H1 (cell line): ENCODE measurements around the gene CELF4. TPM values are rescaled to one million over a fixed set of nuclear protein-coding genes. Genes with fewer than 3 reads are reported as not detected.
A peak's percentile ranks its signal among the peaks of the same experiment; 100 is the strongest.

Source experiments
- CTCF ChIA-PET: fragments of 300-600 bp; sonication (Branson Sonifier 250); formaldehyde crosslinking; loops from one replicate; lab custom pipeline; 2021; ENCODE audit not compliant: partially characterized antibody; lab: Charles Lee
- POLR2A ChIA-PET: fragments of 300-600 bp; sonication (Branson Sonifier 250); formaldehyde crosslinking; loops from one replicate; lab custom pipeline; 2021; ENCODE audit warnings: inconsistent platforms; ENCODE audit not compliant: partially characterized antibody; lab: Charles Lee
- DNase-seq, 2 experiments: peaks; one replicate each; pipeline versions ENCODE4 v3.0.0 to v3.0.0-alpha.2; 2010 to 2022; ENCODE audit warnings: low spot score in 2 of 2, low read depth in 1 of 2, mixed read lengths in 1 of 2
- FAIRE-seq: peaks from 2 replicates; lab custom pipeline; 2011; peaks lifted over from hg19 to GRCh38; lab: Jason Lieb, UNC
- H2AFZ ChIP-seq: 2 replicates; pipeline ENCODE4 v1.8.1; 2012; ENCODE audit warnings: low read length, inconsistent platforms
- H2AK5ac ChIP-seq: 2 replicates; pipeline ENCODE4 v1.6.1; 2013; ENCODE audit warnings: low read depth, low read length
- H2BK120ac ChIP-seq: replicated peaks from 2 replicates; pipeline ENCODE3; 2013; ENCODE audit warnings: low read depth, low read length, inconsistent platforms
- H2BK12ac ChIP-seq: 2 replicates; pipeline ENCODE4 v1.6.1; 2013; ENCODE audit warnings: low read depth, low read length
- H2BK15ac ChIP-seq: 2 replicates; pipeline ENCODE4 v1.6.1; 2013; ENCODE audit warnings: low read length
- H2BK20ac ChIP-seq: 2 replicates; pipeline ENCODE4 v1.6.1; 2013; ENCODE audit warnings: low read length
- H2BK5ac ChIP-seq: 2 replicates; pipeline ENCODE4 v1.6.1; 2013; ENCODE audit warnings: low read depth, low read length
- H3K14ac ChIP-seq: 2 replicates; pipeline ENCODE4 v1.6.1; 2013; ENCODE audit warnings: inconsistent platforms; ENCODE audit not compliant: insufficient read length
- H3K18ac ChIP-seq: 2 replicates; pipeline ENCODE4 v1.6.1; 2013; ENCODE audit warnings: low read length; ENCODE audit errors: extremely low read depth
- H3K23ac ChIP-seq: 2 replicates; pipeline ENCODE4 v1.6.1; 2013; ENCODE audit warnings: inconsistent platforms; ENCODE audit not compliant: insufficient read length
- H3K23me2 ChIP-seq: 2 replicates; pipeline ENCODE4 v1.6.1; 2013; ENCODE audit warnings: low read depth, low read length
- H3K27ac ChIP-seq: 2 replicates; pipeline ENCODE4 v1.6.1; 2011; ENCODE audit warnings: low read depth, low read length, inconsistent platforms
- H3K27me3 ChIP-seq, 4 experiments: replicated peaks in 1 of 4; 1 replicate in 1 of 4; 2 replicates in 3 of 4; pipeline versions ENCODE4 v1.6.1 to v1.8.1; 2011 to 2013; ENCODE audit warnings: low read length in 3 of 4, mild to moderate bottlenecking in 3 of 4, inconsistent platforms in 2 of 4, mixed read lengths in 2 of 4, moderate library complexity in 1 of 4; ENCODE audit not compliant: control insufficient read depth in 3 of 4, insufficient read depth in 3 of 4; ENCODE audit errors: extremely low read depth in 1 of 4
- H3K36me3 ChIP-seq, 4 experiments: 2 replicates each; pipeline versions ENCODE4 v1.6.1 to v1.8.1; 2011 to 2013; ENCODE audit warnings: mild to moderate bottlenecking in 4 of 4, low read length in 3 of 4, moderate library complexity in 2 of 4, control low read depth in 1 of 4, inconsistent platforms in 1 of 4; ENCODE audit not compliant: insufficient read depth in 4 of 4, control insufficient read depth in 2 of 4
- H3K4ac ChIP-seq: replicated peaks from 2 replicates; pipeline ENCODE3; 2013; ENCODE audit warnings: low read length, low read depth, mixed read lengths, inconsistent platforms; ENCODE audit not compliant: insufficient read length
- H3K4me1 ChIP-seq, 4 experiments: replicated peaks in 1 of 4; 1 replicate in 1 of 4; 2 replicates in 3 of 4; pipeline versions ENCODE4 v1.6.1 to v1.8.1; 2011 to 2013; ENCODE audit warnings: low read length in 3 of 4, inconsistent platforms in 2 of 4, mixed read lengths in 1 of 4; ENCODE audit not compliant: insufficient read depth in 4 of 4, control insufficient read depth in 3 of 4
- H3K4me2 ChIP-seq, 2 experiments: 2 replicates each; pipeline versions ENCODE4 v1.6.1 to v1.8.1; 2011 to 2013; ENCODE audit warnings: low read depth in 2 of 2, low read length in 2 of 2, control low read depth in 1 of 2, inconsistent platforms in 1 of 2, mild to moderate bottlenecking in 1 of 2; ENCODE audit not compliant: insufficient read depth in 1 of 2
- H3K4me3 ChIP-seq, 4 experiments: fragments of 200-600, 300-600 bp in 1 of 4; sonication (generic), shearing (Covaris generic), sonication (Bioruptor Twin) in 1 of 4; 2 replicates each; pipeline versions ENCODE4 v1.5.1 to v1.8.1; 2011 to 2016; ENCODE audit warnings: low read length in 4 of 4, low read depth in 3 of 4, control low read depth in 2 of 4, inconsistent platforms in 2 of 4, mild to moderate bottlenecking in 2 of 4, mixed read lengths in 1 of 4, moderate library complexity in 1 of 4; ENCODE audit not compliant: insufficient read depth in 2 of 4; ENCODE audit errors: extremely low read depth in 1 of 4
- H3K56ac ChIP-seq: replicated peaks from 2 replicates; pipeline ENCODE3; 2013; ENCODE audit warnings: low read depth, mild to moderate bottlenecking, mixed read lengths, low read length, inconsistent platforms; ENCODE audit not compliant: insufficient read length
- H3K79me1 ChIP-seq: 2 replicates; pipeline ENCODE4 v1.6.1; 2013; ENCODE audit warnings: low read depth, low read length, control low read depth
- H3K79me2 ChIP-seq, 2 experiments: 2 replicates each; pipeline versions ENCODE4 v1.6.1 to v1.8.1; 2012 to 2013; ENCODE audit warnings: low read length in 2 of 2, mild to moderate bottlenecking in 2 of 2, inconsistent platforms in 1 of 2; ENCODE audit not compliant: insufficient read depth in 2 of 2, control insufficient read depth in 1 of 2
- H3K9ac ChIP-seq, 4 experiments: replicated peaks in 1 of 4; 1 replicate in 1 of 4; 2 replicates in 3 of 4; pipeline versions ENCODE4 v1.6.1 to v1.8.1; 2011 to 2013; ENCODE audit warnings: low read depth in 3 of 4, low read length in 3 of 4, control low read depth in 2 of 4, mild to moderate bottlenecking in 2 of 4, moderate library complexity in 2 of 4, inconsistent platforms in 1 of 4; ENCODE audit errors: extremely low read depth in 1 of 4
- H3K9me3 ChIP-seq, 2 experiments: 2 replicates each; pipeline versions ENCODE4 v1.6.1 to v1.8.1; 2012 to 2013; ENCODE audit warnings: mild to moderate bottlenecking in 2 of 2, moderate library complexity in 2 of 2, control low read depth in 1 of 2, inconsistent platforms in 1 of 2, low read depth in 1 of 2, low read length in 1 of 2, mixed read lengths in 1 of 2; ENCODE audit not compliant: insufficient read depth in 2 of 2
- H4K20me1 ChIP-seq, 2 experiments: replicated peaks in 1 of 2; 2 replicates each; pipeline versions ENCODE3 to v1.8.1; 2011 to 2013; ENCODE audit warnings: inconsistent platforms in 2 of 2, low read length in 2 of 2, mild to moderate bottlenecking in 1 of 2; ENCODE audit not compliant: insufficient read depth in 2 of 2, control insufficient read depth in 1 of 2
- H4K5ac ChIP-seq: 2 replicates; pipeline ENCODE4 v1.6.1; 2013; ENCODE audit warnings: low read length, low read depth, mixed read lengths, inconsistent platforms; ENCODE audit not compliant: insufficient read length
- H4K8ac ChIP-seq: 2 replicates; pipeline ENCODE4 v1.8.0; 2013; ENCODE audit warnings: mild to moderate bottlenecking, moderate library complexity, low read length, inconsistent platforms; ENCODE audit not compliant: insufficient read depth; ENCODE audit errors: extremely low read depth
- H4K91ac ChIP-seq: replicated peaks from 2 replicates; pipeline ENCODE3; 2013; ENCODE audit warnings: low read length, mixed read lengths, inconsistent platforms; ENCODE audit not compliant: insufficient read length
- ASH2L ChIP-seq: fragments of 200-600, 300-600 bp; sonication (generic); IDR thresholded peaks from one replicate; pipeline ENCODE4 v1.7.1; 2017; ENCODE audit warnings: low read length
- CREB1 ChIP-seq: IDR thresholded peaks from 2 replicates; pipeline ENCODE4 v1.6.1; 2012; ENCODE audit warnings: inconsistent platforms
- KDM4A ChIP-seq: IDR thresholded peaks from one replicate; pipeline ENCODE4 v1.7.1; 2012; ENCODE audit warnings: low read depth, mild to moderate bottlenecking, moderate library complexity, low read length, inconsistent platforms; ENCODE audit not compliant: severe bottlenecking
- KDM5A ChIP-seq: fragments of 200-600 bp; IDR thresholded peaks from 2 replicates; pipeline ENCODE4 v1.7.1; 2012; ENCODE audit warnings: mild to moderate bottlenecking, low read length, inconsistent platforms, mixed read lengths
- PHF8 ChIP-seq: fragments of 200-600 bp; sonication (generic); conservative IDR thresholded peaks from 2 replicates; pipeline ENCODE4 v1.7.1; 2012; ENCODE audit warnings: low read depth, mild to moderate bottlenecking, inconsistent platforms, low read length, moderate library complexity
- RBBP5 ChIP-seq: IDR thresholded peaks from 2 replicates; pipeline ENCODE4 v1.7.1; 2012; ENCODE audit warnings: low read depth, mild to moderate bottlenecking, inconsistent platforms, low read length, moderate library complexity, borderline replicate concordance
- TAF1 ChIP-seq: IDR thresholded peaks from 2 replicates; pipeline ENCODE4 v1.6.1; 2011; ENCODE audit warnings: mild to moderate bottlenecking, low read depth, low read length
- YY1 ChIP-seq: IDR thresholded peaks from 2 replicates; pipeline ENCODE4 v1.6.1; 2011; ENCODE audit warnings: low read depth, mild to moderate bottlenecking, low read length
- WGBS, 2 experiments: shearing (Covaris generic) in 1 of 2; methylation state at CpG; one replicate each; pipeline versions ENCODE4 v1.1.6 to v1.1.7; 2013 to 2015; ENCODE audit warnings: low lambda C conversion rate in 2 of 2, mixed read lengths in 2 of 2, inconsistent platforms in 1 of 2, low coverage in 1 of 2, missing lambda C conversion rate in 1 of 2; ENCODE audit not compliant: insufficient replicate concordance in 2 of 2, insufficient coverage in 1 of 2, insufficient read length in 1 of 2; ENCODE audit errors: extremely low coverage in 1 of 2, missing lambda C conversion rate in 1 of 2; 5-methylcytosine and 5-hydroxymethylcytosine counted together
- polyA plus RNA-seq, 7 experiments: library from polyadenylated mRNA; depleted of rRNA in 3 of 7; stranded (reverse) in 5 of 7; unstranded in 2 of 7; fragments of >200 nt in 5 of 7; fragments of 200-250 nt in 2 of 7; gene quantifications; 1 replicate in 5 of 7; 2 replicates in 1 of 7; 4 replicates in 1 of 7; pipeline versions ENCODE4 v1.2.1 to v1.2.3, GENCODE V29; 2011 to 2013; ENCODE audit warnings: missing spikeins in 2 of 7, mixed read lengths in 2 of 7
- total RNA-seq: library from RNA; stranded (reverse); fragmentation: NEBNext Ultra II Directional; extraction: Animal tissue kit (Norgen Biotek cat#: 25700); gene quantifications from 2 replicates; pipeline ENCODE4 v1.2.1, GENCODE V29; 2021
- TF ChIP-seq, protein P1 (sequence below), 3 experiments: IDR thresholded peaks; 1 replicate in 2 of 3; 2 replicates in 1 of 3; pipeline versions ENCODE4 v1.5.1 to v1.6.1; 2011; ENCODE audit warnings: low read length in 3 of 3, mild to moderate bottlenecking in 3 of 3, inconsistent platforms in 2 of 3, low read depth in 1 of 3, moderate library complexity in 1 of 3; ENCODE audit not compliant: insufficient read depth in 1 of 3; ENCODE audit errors: control extremely low read depth in 1 of 3

The CELF4 gene
- total and polyA plus RNA-seq, 2 of the 8 experiments (the other 6 are each of a cell fraction or from before 2014, with no cell fraction given): 1.6 to 3.4 TPM

- no peak overlapping the region for H3K56ac ChIP-seq
- H3K27ac ChIP-seq: no peak overlapping the region
- H3K23me2 ChIP-seq: peaks cover 7% of the 10 kb centered on the region; the same call in 1 of the 2 replicates
- 7% methylated on average over 16 of the region's 83 CpGs; no CpG with 5 or more reads in 1 of the 2 experiments for WGBS, 2 experiments
- FAIRE-seq (no peak), DNase-seq (peak in 1 of 2 experiments; percentile 78)
- no peaks in the 10 kb centered on the region for H3K36me3 ChIP-seq
- peak overlapping the region; percentile 64 to 88 (median 66) for H3K4me3 ChIP-seq
- peaks cover 0 to 15% (median 6%) of the 10 kb centered on the region in 4 experiments; a peak in 6 of 7 replicates for H3K4me1 ChIP-seq
- H4K5ac ChIP-seq: no peak overlapping the region
- peak overlapping the region; percentile 83 for H3K18ac ChIP-seq
- H2AFZ ChIP-seq: no peak overlapping the region; the same call in 1 of the 2 replicates
- H2BK20ac ChIP-seq: no peak overlapping the region
- H4K20me1 ChIP-seq: peaks cover 0 to 5% of the 10 kb centered on the region in 2 experiments
- H3K79me2 ChIP-seq: no peaks in the 10 kb centered on the region
- no peaks in the 10 kb centered on the region for H3K9me3 ChIP-seq
- no peak overlapping the region for H3K4ac ChIP-seq
- no peaks in the 10 kb centered on the region for H3K79me1 ChIP-seq
- H2BK12ac ChIP-seq: no peak overlapping the region
- no peak overlapping the region for H2AK5ac ChIP-seq
- H3K9ac ChIP-seq: peak overlapping the region in 2 of 4 experiments; percentile 26 to 44; a peak in 2 of 7 replicates
- no peak overlapping the region for H3K23ac ChIP-seq
- POLR2A ChIA-PET: interaction anchor here (0.5 to 1.1 kb wide), 3 partner anchors 21 to 169 kb away, joined by 3 read pairs; no protein-coding TSS in a partner anchor
- H3K14ac ChIP-seq: no peak overlapping the region
- H4K91ac ChIP-seq: no peak overlapping the region
- no peak overlapping the region for H4K8ac ChIP-seq
- H2BK5ac ChIP-seq: no peak overlapping the region
- peaks cover 5 to 31% (median 22%) of the 10 kb centered on the region in 4 experiments for H3K27me3 ChIP-seq
- peak overlapping the region; percentile 75 to 85 for H3K4me2 ChIP-seq
- no peak overlapping the region for H2BK15ac ChIP-seq
- CTCF ChIA-PET: interaction anchor here (0.8 to 3.2 kb wide), 12 partner anchors 9 to 312 kb away, joined by 3 to 12 read pairs (median 3); no protein-coding TSS in a partner anchor
- H2BK120ac ChIP-seq: no peak overlapping the region
- TF ChIP-seq KDM5A (no peak), RBBP5 (no peak), CREB1 (peak; percentile 78; the same call in 1 of the 2 replicates), TAF1 (0 out of 2 replicates have a peak, but pooled peaks have one; percentile 8), ASH2L (no peak), KDM4A (peak; percentile 16), YY1 (no peak), PHF8 (no peak)
- TF ChIP-seq, protein P1, sequence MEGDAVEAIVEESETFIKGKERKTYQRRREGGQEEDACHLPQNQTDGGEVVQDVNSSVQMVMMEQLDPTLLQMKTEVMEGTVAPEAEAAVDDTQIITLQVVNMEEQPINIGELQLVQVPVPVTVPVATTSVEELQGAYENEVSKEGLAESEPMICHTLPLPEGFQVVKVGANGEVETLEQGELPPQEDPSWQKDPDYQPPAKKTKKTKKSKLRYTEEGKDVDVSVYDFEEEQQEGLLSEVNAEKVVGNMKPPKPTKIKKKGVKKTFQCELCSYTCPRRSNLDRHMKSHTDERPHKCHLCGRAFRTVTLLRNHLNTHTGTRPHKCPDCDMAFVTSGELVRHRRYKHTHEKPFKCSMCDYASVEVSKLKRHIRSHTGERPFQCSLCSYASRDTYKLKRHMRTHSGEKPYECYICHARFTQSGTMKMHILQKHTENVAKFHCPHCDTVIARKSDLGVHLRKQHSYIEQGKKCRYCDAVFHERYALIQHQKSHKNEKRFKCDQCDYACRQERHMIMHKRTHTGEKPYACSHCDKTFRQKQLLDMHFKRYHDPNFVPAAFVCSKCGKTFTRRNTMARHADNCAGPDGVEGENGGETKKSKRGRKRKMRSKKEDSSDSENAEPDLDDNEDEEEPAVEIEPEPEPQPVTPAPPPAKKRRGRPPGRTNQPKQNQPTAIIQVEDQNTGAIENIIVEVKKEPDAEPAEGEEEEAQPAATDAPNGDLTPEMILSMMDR (IDR thresholded peaks at IDR 0.05; ENCODE audit: control extremely low read depth in 1 of 3, insufficient read depth in 1 of 3, low read depth in 1 of 3, low read length in 3 of 3): peak; percentile 33 to 51 (median 42)
Observed at GRCh38 chr18:37253394-37254235, 312.0 kb downstream of the CELF4 start.
